HCT116 (cell line): Measurements from ENCODE around the gene TNS3. TPM values are rescaled to one million over a fixed set of nuclear protein-coding genes. Genes with fewer than 3 reads are reported as not detected.

Source experiments
- ATAC-seq: fragments of 200-7000 bp; cut with Tn5 transposase; 2 replicates; pipeline ENCODE4 v1.9.1; 2020; ENCODE audit warnings: mild to moderate bottlenecking, moderate library complexity
- BruUV-seq: library from RNA; stranded (reverse); fragments of 400-500 nt; replicated peaks from 2 replicates; lab custom pipeline; 2021; lab: Mats Ljungman, UMichigan
- CTCF ChIA-PET: fragments of 300-600 bp; sonication (Branson Sonifier 250); formaldehyde crosslinking; loops from one replicate; lab custom pipeline; 2021; ENCODE audit warnings: antibody characterized with exemption; lab: Charles Lee
- POLR2A ChIA-PET: fragments of 300-600, 350-600 bp; sonication (Branson Sonifier 250); formaldehyde crosslinking; loops from one replicate; lab custom pipeline; 2021; ENCODE audit warnings: antibody characterized with exemption; lab: Charles Lee
- RAD21 ChIA-PET, 2 experiments: fragments of 300-600 bp; sonication (Branson Sonifier 250); formaldehyde crosslinking; loops; one replicate each; lab custom pipeline; 2023; ENCODE audit warnings: low total read pairs in 2 of 2; ENCODE audit not compliant: uncharacterized antibody in 2 of 2, unreplicated experiment in 2 of 2, low non-redundant PET in 1 of 2; lab: Charles Lee
- DNase-seq: peaks from one replicate; pipeline ENCODE4 v3.0.0-alpha.2; 2010; ENCODE audit warnings: low read depth, low spot score
- H2AFZ ChIP-seq: fragments of 200-600 bp; shearing (Covaris generic), sonication (generic); 2 replicates; pipeline ENCODE4 v1.6.1; 2017; ENCODE audit warnings: low read depth, mixed run types, mixed read lengths, antibody characterized with exemption, low read length; ENCODE audit not compliant: poor library complexity, severe bottlenecking
- H3K27ac ChIP-seq: 2 replicates; pipeline ENCODE4 v1.5.1; 2012; ENCODE audit warnings: low read depth, low read length
- H3K27me3 ChIP-seq: fragments of 200-600 bp; sonication (generic); 2 replicates; pipeline ENCODE4 v1.6.1; 2016; ENCODE audit warnings: mixed run types, low read length, mixed read lengths; ENCODE audit not compliant: insufficient read depth
- H3K36me3 ChIP-seq, 2 experiments: fragments of 200-500 bp in 1 of 2; fragments of 200-600 bp in 1 of 2; sonication (Bioruptor generic) in 1 of 2; sonication (generic) in 1 of 2; 2 replicates each; pipeline versions ENCODE4 v1.5.1 to v1.6.1; 2014 to 2016; ENCODE audit warnings: low read length in 2 of 2, inconsistent platforms in 1 of 2, mixed read lengths in 1 of 2, mixed run types in 1 of 2; ENCODE audit not compliant: insufficient read depth in 2 of 2, control insufficient read depth in 1 of 2
- H3K4me1 ChIP-seq, 2 experiments: fragments of 200-600 bp in 1 of 2; sonication (generic) in 1 of 2; 2 replicates each; pipeline versions ENCODE4 v1.5.1 to v1.6.1; 2012 to 2017; ENCODE audit warnings: low read length in 2 of 2, inconsistent platforms in 1 of 2, mild to moderate bottlenecking in 1 of 2, mixed read lengths in 1 of 2, mixed run types in 1 of 2, moderate library complexity in 1 of 2; ENCODE audit not compliant: insufficient read depth in 2 of 2, control insufficient read depth in 1 of 2
- H3K4me2 ChIP-seq: fragments of 200-600 bp; sonication (generic); 2 replicates; pipeline ENCODE4 v1.6.1; 2017; ENCODE audit warnings: mixed run types, low read length, mixed read lengths
- H3K4me3 ChIP-seq, 2 experiments: fragments of 200-600 bp in 1 of 2; sonication (generic) in 1 of 2; replicated peaks in 1 of 2; 2 replicates each; pipeline ENCODE4 v1.5.1; 2011 to 2016; ENCODE audit warnings: low read length in 2 of 2, control low read depth in 1 of 2, low read depth in 1 of 2, mild to moderate bottlenecking in 1 of 2, mixed read lengths in 1 of 2, mixed run types in 1 of 2
- H3K79me2 ChIP-seq: fragments of 200-600 bp; sonication (generic); 2 replicates; pipeline ENCODE4 v1.6.1; 2017; ENCODE audit warnings: mild to moderate bottlenecking, mixed run types, low read length, moderate library complexity, mixed read lengths; ENCODE audit not compliant: insufficient read depth
- H3K9ac ChIP-seq: fragments of 200-600 bp; sonication (generic); 2 replicates; pipeline ENCODE4 v1.6.1; 2016; ENCODE audit warnings: low read length, mixed read lengths
- H3K9me2 ChIP-seq: fragments of 200-600 bp; sonication (generic), shearing (Covaris generic); 2 replicates; pipeline ENCODE4 v1.6.1; 2017; ENCODE audit warnings: mixed run types, mild to moderate bottlenecking, moderate library complexity; ENCODE audit not compliant: insufficient read depth
- H3K9me3 ChIP-seq, 2 experiments: fragments of 200-500 bp in 1 of 2; fragments of 200-600 bp in 1 of 2; sonication (Bioruptor generic) in 1 of 2; sonication (generic) in 1 of 2; 2 replicates each; pipeline ENCODE4 v1.6.1; 2014 to 2017; ENCODE audit warnings: low read length in 2 of 2, mixed read lengths in 2 of 2, inconsistent platforms in 1 of 2, low read depth in 1 of 2, mild to moderate bottlenecking in 1 of 2, mixed run types in 1 of 2, moderate library complexity in 1 of 2; ENCODE audit not compliant: control insufficient read depth in 1 of 2, insufficient read depth in 1 of 2
- H4K20me1 ChIP-seq: fragments of 200-600 bp; sonication (generic), shearing (Covaris generic); 2 replicates; pipeline ENCODE4 v1.6.1; 2017; ENCODE audit warnings: mixed run types, mild to moderate bottlenecking, moderate library complexity; ENCODE audit not compliant: insufficient read depth
- CBX3 ChIP-seq: IDR thresholded peaks from 2 replicates; pipeline ENCODE4 v1.6.1; 2012; ENCODE audit warnings: low read depth
- CEBPB ChIP-seq: IDR thresholded peaks from 2 replicates; pipeline ENCODE4 v1.6.1; 2012; ENCODE audit warnings: low read depth
- ELF1 ChIP-seq: IDR thresholded peaks from 2 replicates; pipeline ENCODE4 v1.6.1; 2012; ENCODE audit warnings: low read depth, borderline replicate concordance
- EZH2phosphoT487 ChIP-seq: fragments of 200-600 bp; IDR thresholded peaks from 2 replicates; pipeline ENCODE4 v1.6.1; 2018; ENCODE audit warnings: antibody characterized with exemption, borderline replicate concordance
- FOSL1 ChIP-seq: IDR thresholded peaks from 2 replicates; pipeline ENCODE4 v1.6.1; 2012; ENCODE audit warnings: low read depth
- RAD21 ChIP-seq: IDR thresholded peaks from 2 replicates; pipeline ENCODE4 v1.6.1; 2012; ENCODE audit warnings: low read depth, mild to moderate bottlenecking
- SIN3A ChIP-seq: IDR thresholded peaks from 2 replicates; pipeline ENCODE4 v1.6.1; 2012; ENCODE audit warnings: low read depth
- SP1 ChIP-seq: IDR thresholded peaks from 2 replicates; pipeline ENCODE4 v1.6.1; 2012; ENCODE audit warnings: low read depth
- SRF ChIP-seq: IDR thresholded peaks from 2 replicates; pipeline ENCODE4 v1.6.1; 2012; ENCODE audit warnings: low read depth
- TCF7L2 ChIP-seq: IDR thresholded peaks from 2 replicates; pipeline ENCODE4 v1.7.0; 2011; ENCODE audit warnings: borderline replicate concordance, inconsistent platforms; ENCODE audit not compliant: insufficient read depth, insufficient read length; ENCODE audit errors: extremely low read depth
- ZFX ChIP-seq: fragments of 450-650 bp; IDR thresholded peaks from 2 replicates; pipeline ENCODE4 v1.6.1; 2017
- ZNF274 ChIP-seq: fragments of 200-500 bp; sonication (Bioruptor generic); IDR thresholded peaks from 2 replicates; pipeline ENCODE4 v1.6.1; 2014; ENCODE audit warnings: mild to moderate bottlenecking, low read depth, low read length, inconsistent platforms
- intact Hi-C: fragments of 100-400 bp; cut with micrococcal nuclease; formaldehyde crosslinking; loops from 2 replicates; pipeline ENCODE4 v1.10.0; 2022
- total RNA-seq: library from RNA; stranded (reverse); gene quantifications from one replicate; pipeline ENCODE4 v1.2.1, GENCODE V29; 2021; ENCODE audit not compliant: unreplicated experiment
- TF ChIP-seq, protein P1 (sequence below): IDR thresholded peaks from 2 replicates; pipeline ENCODE4 v1.6.1; 2012; ENCODE audit warnings: low read depth
- TF ChIP-seq, protein P2 (sequence below): IDR thresholded peaks from 2 replicates; pipeline ENCODE4 v1.6.1; 2011; ENCODE audit warnings: mild to moderate bottlenecking, low read length, moderate library complexity; ENCODE audit not compliant: insufficient replicate concordance; ENCODE audit errors: extremely low read depth

The TNS3 gene
- total RNA-seq, 1 experiment from 2014 or later = 9.1 TPM

DNA sequence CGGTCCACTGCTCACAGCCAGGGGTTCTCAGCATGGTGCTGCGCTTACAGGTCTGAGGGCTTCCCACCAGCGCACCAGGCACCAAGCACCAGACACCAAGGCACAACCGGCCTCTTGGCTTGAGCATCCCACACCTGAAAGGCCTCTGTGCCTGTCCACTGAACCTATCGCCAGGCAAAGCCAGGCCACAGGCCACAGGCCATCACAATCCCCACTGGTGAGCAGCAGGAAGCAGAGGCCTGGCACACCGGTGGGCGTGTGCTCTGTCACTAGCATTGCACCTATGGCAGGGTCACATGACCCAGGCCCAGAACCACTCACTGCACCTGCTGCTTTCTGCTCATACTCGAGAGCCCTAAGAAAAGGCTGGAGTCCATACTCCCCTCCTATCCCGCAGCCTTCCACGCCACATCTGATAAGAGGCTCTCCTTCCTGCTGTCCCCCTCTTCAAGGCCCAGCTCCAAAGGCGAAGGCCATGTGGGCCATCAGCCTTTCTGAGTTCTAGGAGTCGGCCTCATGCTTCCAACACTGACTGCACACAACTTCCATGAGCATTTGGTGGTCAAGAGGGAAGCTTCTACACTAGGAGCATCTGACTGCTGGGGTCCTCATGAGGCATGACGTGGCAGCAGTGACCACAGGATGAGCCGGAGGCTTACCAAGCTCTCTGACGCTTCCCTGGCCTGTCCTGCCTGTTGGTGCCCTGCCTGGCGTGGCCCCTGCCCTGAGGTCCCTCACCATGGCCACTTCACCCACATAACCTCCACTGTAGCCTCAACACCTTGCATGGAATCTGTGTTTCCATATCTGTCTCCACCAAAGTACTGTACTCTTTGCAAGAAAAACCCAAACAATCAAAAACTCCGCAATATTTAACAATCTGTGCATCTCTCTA is 166.3 kb downstream of the TNS3 start:
- H3K36me3 ChIP-seq = no peaks in the 10 kb centered on the region
- intact Hi-C loops = no loop called here
- CTCF ChIA-PET = no interaction called here

More for the DNA sequence above, 166.3 kb downstream of the TNS3 start:
- no peak for TF ChIP-seq SRF
- TF ChIP-seq ZFX = no peak
- no peak for TF ChIP-seq EZH2phosphoT487
- no peak for TF ChIP-seq CEBPB
- no peak for TF ChIP-seq SP1
- no peak for TF ChIP-seq ZNF274
- no peak for TF ChIP-seq CBX3
- TF ChIP-seq, protein P1, sequence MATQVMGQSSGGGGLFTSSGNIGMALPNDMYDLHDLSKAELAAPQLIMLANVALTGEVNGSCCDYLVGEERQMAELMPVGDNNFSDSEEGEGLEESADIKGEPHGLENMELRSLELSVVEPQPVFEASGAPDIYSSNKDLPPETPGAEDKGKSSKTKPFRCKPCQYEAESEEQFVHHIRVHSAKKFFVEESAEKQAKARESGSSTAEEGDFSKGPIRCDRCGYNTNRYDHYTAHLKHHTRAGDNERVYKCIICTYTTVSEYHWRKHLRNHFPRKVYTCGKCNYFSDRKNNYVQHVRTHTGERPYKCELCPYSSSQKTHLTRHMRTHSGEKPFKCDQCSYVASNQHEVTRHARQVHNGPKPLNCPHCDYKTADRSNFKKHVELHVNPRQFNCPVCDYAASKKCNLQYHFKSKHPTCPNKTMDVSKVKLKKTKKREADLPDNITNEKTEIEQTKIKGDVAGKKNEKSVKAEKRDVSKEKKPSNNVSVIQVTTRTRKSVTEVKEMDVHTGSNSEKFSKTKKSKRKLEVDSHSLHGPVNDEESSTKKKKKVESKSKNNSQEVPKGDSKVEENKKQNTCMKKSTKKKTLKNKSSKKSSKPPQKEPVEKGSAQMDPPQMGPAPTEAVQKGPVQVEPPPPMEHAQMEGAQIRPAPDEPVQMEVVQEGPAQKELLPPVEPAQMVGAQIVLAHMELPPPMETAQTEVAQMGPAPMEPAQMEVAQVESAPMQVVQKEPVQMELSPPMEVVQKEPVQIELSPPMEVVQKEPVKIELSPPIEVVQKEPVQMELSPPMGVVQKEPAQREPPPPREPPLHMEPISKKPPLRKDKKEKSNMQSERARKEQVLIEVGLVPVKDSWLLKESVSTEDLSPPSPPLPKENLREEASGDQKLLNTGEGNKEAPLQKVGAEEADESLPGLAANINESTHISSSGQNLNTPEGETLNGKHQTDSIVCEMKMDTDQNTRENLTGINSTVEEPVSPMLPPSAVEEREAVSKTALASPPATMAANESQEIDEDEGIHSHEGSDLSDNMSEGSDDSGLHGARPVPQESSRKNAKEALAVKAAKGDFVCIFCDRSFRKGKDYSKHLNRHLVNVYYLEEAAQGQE = no peak
- no peak for TF ChIP-seq ELF1
- no peak for TF ChIP-seq SIN3A
- no peak for TF ChIP-seq RAD21
- no peak for TF ChIP-seq TCF7L2
- TF ChIP-seq, protein P2, sequence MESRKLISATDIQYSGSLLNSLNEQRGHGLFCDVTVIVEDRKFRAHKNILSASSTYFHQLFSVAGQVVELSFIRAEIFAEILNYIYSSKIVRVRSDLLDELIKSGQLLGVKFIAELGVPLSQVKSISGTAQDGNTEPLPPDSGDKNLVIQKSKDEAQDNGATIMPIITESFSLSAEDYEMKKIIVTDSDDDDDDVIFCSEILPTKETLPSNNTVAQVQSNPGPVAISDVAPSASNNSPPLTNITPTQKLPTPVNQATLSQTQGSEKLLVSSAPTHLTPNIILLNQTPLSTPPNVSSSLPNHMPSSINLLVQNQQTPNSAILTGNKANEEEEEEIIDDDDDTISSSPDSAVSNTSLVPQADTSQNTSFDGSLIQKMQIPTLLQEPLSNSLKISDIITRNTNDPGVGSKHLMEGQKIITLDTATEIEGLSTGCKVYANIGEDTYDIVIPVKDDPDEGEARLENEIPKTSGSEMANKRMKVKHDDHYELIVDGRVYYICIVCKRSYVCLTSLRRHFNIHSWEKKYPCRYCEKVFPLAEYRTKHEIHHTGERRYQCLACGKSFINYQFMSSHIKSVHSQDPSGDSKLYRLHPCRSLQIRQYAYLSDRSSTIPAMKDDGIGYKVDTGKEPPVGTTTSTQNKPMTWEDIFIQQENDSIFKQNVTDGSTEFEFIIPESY = no peak
- no peak for TF ChIP-seq FOSL1
- H3K4me1 ChIP-seq = no peaks in the 10 kb centered on the region
- DNase-seq (no peak), ATAC-seq (no peak)
- BruUV-seq = no TSS peak
- no peaks in the 10 kb centered on the region for H3K79me2 ChIP-seq
- no peaks in the 10 kb centered on the region for H3K9me3 ChIP-seq
- POLR2A ChIA-PET = no interaction called here
- RAD21 ChIA-PET = no interaction called here
- H3K9me2 ChIP-seq = no peaks in the 10 kb centered on the region
- H4K20me1 ChIP-seq = no peaks in the 10 kb centered on the region
- H3K4me2 ChIP-seq = no peak overlapping the region
- H2AFZ ChIP-seq = no peak overlapping the region
- H3K27ac ChIP-seq = no peak overlapping the region
- no peaks in the 10 kb centered on the region for H3K27me3 ChIP-seq
- no peak overlapping the region for H3K9ac ChIP-seq
- no peak overlapping the region for H3K4me3 ChIP-seq
